T-helper 1 cell treated with Interleukin-12 subunit alpha and Interleukin-12 subunit beta and Interleukin-4 antibody, amounts not matched to agents 30 ng/mL and 1 ng/mL, for 36 hours (primary cell): ENCODE results near the gene FAM13B. TPM values are rescaled to one million over a fixed set of nuclear protein-coding genes. Genes with fewer than 3 reads are reported as not detected.
"Not testable (repeated sequence)": the region's sequence is repeated elsewhere in the genome, so short reads cannot be mapped to it uniquely, and the experiment has no call there.

Source experiments
- intact Hi-C: fragments of 100-400 bp; cut with micrococcal nuclease; formaldehyde crosslinking; loops from one replicate; pipeline ENCODE4 v1.15.1; 2024
- total RNA-seq: library from RNA; stranded (reverse); gene quantifications from 2 replicates; pipeline ENCODE4 v1.2.3, GENCODE V29; 2022

The FAM13B gene
- total RNA-seq: 31.2 and 35.4 TPM in 2 replicates

DNA sequence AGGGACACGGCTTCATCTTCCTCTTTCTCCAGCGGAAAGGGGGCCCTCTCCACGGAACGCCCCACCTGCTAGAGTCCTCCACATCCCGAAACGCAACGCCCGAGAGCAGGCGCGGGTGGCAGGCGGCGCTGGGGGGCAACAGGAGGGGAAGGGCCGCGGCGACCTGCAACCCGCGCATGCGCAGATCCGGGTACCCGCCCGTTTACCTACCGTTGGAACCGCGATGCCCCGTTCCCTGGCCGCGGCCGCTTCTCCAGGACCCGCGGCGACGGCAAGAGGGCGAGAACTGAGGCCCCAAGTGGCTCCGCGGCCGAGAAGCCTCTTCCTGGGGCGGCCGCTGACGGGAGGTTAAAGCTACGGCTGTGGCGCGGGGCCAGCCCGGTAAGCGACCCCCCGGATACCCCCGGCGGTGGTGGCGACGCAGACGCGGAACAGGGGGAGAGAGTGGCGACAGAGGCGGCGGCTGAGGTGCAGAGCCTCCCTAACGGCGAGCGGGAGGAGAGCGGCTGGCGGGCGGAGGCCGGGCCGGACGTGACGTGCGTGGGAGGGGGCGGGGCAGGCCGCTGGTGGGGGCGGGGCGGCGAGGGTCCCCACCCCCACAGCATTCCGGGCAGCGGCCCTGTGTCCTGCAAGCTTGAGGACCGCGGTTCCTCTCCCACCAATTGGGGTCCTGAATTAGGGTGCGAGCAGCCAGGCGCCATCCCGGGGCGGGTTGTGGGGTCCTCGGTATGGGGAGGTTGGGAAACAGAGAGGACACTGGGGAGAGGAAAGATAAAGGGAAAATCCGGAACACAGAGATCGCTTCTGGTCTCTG, at the start of gene FAM13B:
Gene FAM13B, minus strand, starts transcription at position 508 of the 814 bp plus-strand sequence. CDS start 13,968 bp downstream, outside the sequence.
- intact Hi-C loops: loop anchor here (1.0 to 2.0 kb wide), 11 partner anchors 101 to 1528 kb away; partner anchors contain the start of genes BRD8, CDC23, EGR1 and ETF1

- intact Hi-C loops: no loop called here
Observed at GRCh38 chr5:138082033-138082432, 49.2 kb upstream of the FAM13B start.

- intact Hi-C loops: no loop called here
Observed at GRCh38 chr5:138078006-138078643, 45.2 kb upstream of the FAM13B start.

DNA sequence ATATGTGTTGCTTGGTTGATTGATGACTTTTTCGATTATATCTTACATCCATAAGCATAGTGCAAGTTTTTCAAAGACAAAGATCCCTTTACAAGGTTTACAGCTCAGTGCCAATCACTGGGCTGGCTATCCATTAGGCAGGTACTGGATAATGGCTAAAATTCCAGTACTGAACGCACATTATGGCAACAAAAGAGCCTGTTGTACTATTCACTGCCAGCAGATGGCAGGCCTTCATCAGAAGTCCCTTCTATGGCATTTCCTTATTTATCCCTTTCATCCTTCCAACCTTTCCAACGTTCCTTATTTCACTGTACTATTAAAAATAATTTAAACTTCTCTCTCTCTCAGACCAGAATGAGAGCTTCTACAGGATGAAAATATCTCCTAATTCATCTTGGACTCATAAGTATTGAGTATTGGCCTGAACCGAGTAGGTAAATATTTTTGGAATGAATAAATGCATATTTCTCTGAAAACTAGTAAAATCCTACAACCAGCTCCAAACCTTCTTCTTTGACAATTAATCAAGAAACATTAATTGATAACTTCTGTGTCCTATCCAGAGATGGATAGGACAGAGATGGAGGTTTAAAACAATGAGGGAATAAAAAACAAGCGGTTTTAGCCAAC, 44.3 kb upstream of the FAM13B start:
- intact Hi-C loops: loop anchor here (1.0 to 2.0 kb wide), 3 partner anchors 40 to 101 kb away; partner anchors contain the start of gene BRD8

GRCh38 chr5:138070026-138070425, 37.1 kb upstream of the FAM13B start:
- intact Hi-C loops: not testable (repeated sequence)

DNA sequence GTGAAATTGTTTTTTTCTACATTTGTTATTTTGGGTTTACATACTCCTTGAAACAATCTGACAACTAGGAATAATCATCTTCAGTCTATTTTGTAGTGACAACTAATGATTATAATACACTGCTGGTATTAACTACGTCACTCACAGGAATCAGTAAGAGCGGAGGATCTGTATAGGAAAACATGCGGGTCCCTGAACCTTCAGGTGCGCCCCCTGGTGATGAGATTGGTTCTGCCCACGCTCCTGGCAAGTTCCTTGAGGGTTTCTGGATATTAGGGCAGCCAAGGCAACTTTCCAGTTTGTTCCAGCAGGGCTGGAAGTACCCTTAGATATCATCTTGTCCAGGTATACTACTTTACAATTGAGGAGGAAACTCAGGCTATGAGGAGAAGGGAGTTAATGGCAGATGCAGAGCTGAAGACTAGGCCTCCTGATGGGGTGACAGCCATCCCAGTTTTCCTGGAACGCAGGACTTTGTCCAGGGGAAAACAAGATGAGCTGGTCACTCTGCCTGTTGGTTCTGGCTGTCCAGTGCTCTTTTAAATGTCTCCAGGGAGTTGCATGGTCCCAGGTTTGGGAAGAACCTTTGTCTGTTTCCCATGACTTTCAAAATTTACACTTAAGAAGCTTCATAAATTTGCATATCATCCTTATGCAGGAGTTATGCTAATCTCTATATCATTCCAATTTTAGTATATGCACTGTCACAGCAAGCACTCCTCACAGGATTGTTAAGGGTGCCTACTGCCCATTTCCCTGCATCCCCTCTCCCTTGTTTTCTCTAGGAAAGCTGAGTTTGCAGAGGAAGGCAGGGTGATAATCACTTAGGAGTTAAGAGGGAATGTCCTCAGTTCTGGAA, 36.1 kb upstream of the FAM13B start:
- intact Hi-C loops: loop anchor here (1.0 kb wide), 3 partner anchors 33 to 440 kb away; no protein-coding TSS in a partner anchor

DNA sequence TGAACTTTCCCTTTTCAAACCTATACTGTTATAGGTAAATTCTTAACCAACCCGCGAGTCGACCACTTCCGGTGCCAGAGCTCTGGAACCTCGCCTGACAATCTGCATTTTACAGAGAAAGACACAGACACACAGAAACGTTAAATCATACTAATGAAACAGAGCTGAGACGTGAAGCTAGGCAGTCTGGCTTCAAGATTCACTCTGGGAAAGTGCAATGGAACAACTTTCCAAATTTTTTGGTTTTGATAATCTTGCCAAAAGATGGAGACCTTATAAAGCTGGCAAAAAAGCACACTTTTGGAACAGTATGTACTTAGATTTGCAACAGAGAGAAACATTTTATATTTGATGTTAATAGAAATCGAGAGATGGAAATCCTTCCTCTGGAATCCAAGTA, 35.1 kb upstream of the FAM13B start:
- intact Hi-C loops: loop anchor here (1.0 kb wide), 3 partner anchors 32 to 439 kb away; no protein-coding TSS in a partner anchor

DNA sequence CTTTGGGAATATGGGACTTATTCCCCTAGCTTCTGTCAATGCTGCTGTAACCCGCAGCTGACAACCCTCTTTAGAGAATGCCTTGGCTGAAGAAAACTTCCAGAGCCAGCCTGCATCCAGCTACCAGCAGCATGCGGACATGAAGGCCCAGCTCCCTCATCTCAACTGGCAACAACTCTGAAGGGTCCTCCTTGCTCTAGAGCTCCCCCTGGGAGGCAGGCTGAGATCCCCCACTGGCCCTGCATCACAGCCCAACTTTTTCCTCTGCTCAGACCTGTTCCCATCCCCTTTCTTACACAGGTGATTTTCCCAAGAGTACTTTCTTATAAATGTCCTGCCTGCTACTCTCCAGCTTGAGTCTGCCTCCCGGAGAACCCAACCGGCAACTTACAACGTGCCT, 32.2 kb upstream of the FAM13B start:
- intact Hi-C loops: no loop called here

GRCh38 chr5:138064526-138064925, 31.6 kb upstream of the FAM13B start:
- intact Hi-C loops: no loop called here

DNA sequence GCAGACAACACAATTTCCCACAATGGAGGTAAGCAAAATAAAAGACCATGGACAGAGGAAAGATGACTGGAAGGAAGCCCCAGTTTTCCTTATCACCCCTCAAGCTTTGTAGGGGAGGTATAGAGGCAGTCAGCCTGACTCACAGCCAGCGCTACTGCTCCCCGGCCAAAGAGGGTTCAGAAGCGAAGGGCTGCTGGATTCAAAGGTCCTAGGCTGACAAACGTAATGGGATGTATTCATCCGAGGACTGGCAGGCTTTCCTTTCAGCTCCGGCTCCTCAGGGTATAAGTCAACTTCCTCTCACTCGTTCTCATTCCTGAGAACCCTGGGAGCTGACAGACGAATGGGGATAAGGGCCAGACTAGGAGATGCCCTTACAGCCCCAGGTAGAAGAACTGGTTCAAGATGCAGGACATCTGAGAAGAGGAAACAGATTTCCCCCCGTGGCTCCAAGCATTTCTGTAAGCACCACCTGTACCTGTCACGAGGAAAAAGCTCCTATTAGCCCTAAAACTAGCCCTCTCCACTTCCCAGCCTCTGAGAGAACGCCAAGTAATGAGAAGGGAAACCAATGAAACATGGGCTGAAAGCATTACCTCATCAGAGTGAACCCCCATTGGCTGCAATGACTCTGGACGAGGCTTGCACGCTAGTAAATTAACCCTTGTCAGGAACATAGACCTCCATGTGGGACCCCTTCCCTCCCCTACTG, 22.1 kb upstream of the FAM13B start:
- intact Hi-C loops: no loop called here

- intact Hi-C loops: no loop called here
Observed at GRCh38 chr5:138054206-138054605, 21.3 kb upstream of the FAM13B start.

GRCh38 chr5:138053554-138053953, 20.7 kb upstream of the FAM13B start:
- intact Hi-C loops: no loop called here

DNA sequence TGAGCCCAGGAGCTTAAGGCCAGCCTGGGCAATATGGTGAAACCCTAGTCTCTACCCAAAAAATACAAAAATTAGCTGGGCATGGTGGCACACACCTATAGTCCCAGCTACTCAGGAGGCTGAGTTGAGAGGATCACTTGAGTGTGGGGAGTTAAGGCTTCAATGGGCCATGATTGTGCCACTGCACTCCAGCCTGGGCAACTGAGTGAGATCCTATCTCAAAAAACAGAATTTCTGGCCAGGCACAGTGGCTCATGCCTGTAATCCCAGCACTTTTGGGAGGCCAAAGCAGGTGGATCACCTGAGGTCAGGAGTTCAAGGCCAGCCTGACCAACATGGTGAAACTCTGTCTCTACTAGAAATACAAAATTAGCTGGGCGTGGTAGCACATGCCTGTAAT, 19.8 kb upstream of the FAM13B start:
- intact Hi-C loops: not testable (repeated sequence)

DNA sequence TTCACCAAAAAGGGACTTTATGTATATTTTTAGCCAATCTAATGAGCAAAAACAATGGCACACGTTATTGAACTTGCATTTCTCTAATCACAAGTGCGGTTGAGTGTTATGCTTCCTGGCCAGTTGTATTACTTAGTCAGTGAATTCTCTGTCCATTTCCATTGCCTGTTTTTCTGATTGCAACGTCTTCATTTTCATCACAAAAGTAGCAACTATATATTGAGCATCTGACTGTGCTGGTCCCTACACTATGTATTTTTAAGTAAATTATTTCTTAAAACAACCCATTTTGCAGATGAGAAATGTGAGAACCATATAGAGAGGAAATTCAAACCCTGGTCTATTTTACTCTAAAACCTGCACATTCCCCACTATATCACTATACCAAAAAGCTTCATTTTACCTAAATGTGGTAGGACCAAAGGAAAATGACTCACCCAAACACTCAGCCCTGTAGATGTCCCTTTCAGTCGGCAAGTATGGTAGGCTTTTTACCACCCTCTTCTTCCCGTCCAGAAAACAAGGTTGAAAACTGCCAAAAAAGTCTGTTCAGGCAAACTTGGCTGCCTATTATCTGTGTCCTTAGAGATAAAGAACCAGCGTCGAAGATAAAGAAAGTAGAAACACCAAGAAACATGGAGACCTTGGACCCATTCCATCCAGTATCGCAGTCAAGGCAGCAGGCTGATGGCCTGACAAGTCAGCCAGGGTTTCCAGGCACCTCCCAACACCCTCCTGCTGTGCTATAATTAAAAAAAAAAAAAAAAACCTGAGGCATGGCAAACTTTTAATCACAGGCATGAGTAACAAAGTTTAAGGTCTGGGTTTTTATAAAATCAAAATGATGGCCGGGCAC, 18.8 kb upstream of the FAM13B start:
- intact Hi-C loops: no loop called here

DNA sequence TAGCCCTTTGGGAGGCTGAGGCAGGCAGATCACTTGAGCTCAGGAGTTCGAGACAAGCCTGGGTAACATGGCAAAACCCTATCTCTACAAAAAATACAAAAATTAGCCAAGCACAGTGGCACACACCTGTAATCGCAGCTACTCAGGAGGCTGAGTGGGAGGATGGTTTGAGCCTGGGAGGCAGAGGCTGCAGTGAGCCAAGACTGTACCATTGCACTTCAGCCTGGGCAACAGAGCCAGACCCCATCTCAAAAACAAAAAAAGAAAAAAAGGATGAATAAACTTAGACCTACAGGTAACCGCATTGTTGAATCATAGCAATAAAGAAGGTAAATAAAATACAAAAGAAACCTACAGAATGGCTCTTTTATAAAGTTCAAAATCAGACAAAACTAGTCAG, 12.4 kb upstream of the FAM13B start:
- intact Hi-C loops: not testable (repeated sequence)

GRCh38 chr5:138038826-138039225, 5.9 kb upstream of the FAM13B start:
- intact Hi-C loops: loop anchor here (5.0 kb wide), 1 partner anchor 293 kb away; the partner anchor contains the start of gene CDC25C

GRCh38 chr5:138037907-138038633, 5.2 kb upstream of the FAM13B start:
- intact Hi-C loops: loop anchor here (2.0 to 5.0 kb wide), 2 partner anchors 39 to 294 kb away; partner anchors contain the start of gene CDC25C

DNA sequence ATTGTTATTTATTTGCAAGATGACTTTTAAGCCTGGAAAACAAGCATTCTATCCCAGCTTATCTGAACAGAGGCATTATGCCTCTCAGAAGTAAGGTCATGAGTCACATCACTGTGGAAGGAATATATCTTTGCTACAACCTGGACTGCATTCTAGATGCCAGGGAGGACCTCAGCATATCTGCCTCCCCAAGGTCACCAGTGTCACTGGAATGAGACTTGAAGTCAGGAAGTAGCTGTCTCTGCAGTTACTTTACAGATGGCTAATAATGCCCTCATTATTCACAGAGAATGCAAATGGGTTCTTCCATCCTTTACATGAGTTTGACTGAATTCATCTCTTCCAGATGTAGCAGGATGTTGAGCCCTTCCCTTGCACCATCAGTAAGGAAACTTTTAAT, 4.4 kb upstream of the FAM13B start:
- intact Hi-C loops: loop anchor here (2.0 to 5.0 kb wide), 2 partner anchors 40 to 295 kb away; partner anchors contain the start of gene CDC25C
